Vagina (tissue), 2 donors: ENCODE results near the gene NEO1. TPM values are rescaled to one million over a fixed set of nuclear protein-coding genes. Genes with fewer than 3 reads are reported as not detected.

ENCODE experiments used
- DNase-seq, 2 donors: peaks; one replicate each; pipeline ENCODE4 v3.0.0-alpha.2; 2017; ENCODE audit errors: extremely low spot score in 2 of 2
- H3K27ac ChIP-seq: fragments of 200-600 bp; sonication (generic); one replicate; pipeline ENCODE4 v1.5.1; 2019
- H3K27me3 ChIP-seq: fragments of 200-600 bp; sonication (generic); one replicate; pipeline ENCODE4 v1.5.1; 2019
- H3K36me3 ChIP-seq, 2 donors: fragments of 200-600 bp; sonication (generic); one replicate each; pipeline ENCODE4 v1.5.1; 2017 to 2019
- H3K4me1 ChIP-seq: fragments of 200-600 bp; sonication (generic); one replicate; pipeline ENCODE4 v1.5.1; 2019
- H3K4me3 ChIP-seq, 2 donors: fragments of 200-600 bp; sonication (generic); 1 replicate in 1 of 2; 2 replicates in 1 of 2; pipeline ENCODE4 v1.5.1; 2016 to 2019
- H3K9me3 ChIP-seq: fragments of 200-600 bp; sonication (generic); one replicate; pipeline ENCODE4 v1.5.1; 2019
- CTCF ChIP-seq, 3 experiments: fragments of 450-650 bp in 2 of 3; fragments of 200-600 bp in 1 of 3; sonication (generic) in 1 of 3; IDR thresholded peaks; one replicate each; pipeline ENCODE4 v1.5.1; 2017 to 2019; ENCODE audit warnings: antibody characterized with exemption in 3 of 3, mild to moderate bottlenecking in 2 of 3, moderate library complexity in 2 of 3
- POLR2A ChIP-seq, 2 donors: fragments of 450-650 bp; IDR thresholded peaks; one replicate each; pipeline ENCODE4 v1.6.1; 2017; ENCODE audit warnings: antibody characterized with exemption in 2 of 2, mild to moderate bottlenecking in 2 of 2, moderate library complexity in 2 of 2
- POLR2AphosphoS5 ChIP-seq, 2 donors: sonication (generic); formaldehyde crosslinking; IDR thresholded peaks; one replicate each; pipeline ENCODE4 v1.9.0; 2017; ENCODE audit warnings: antibody characterized with exemption in 2 of 2, mild to moderate bottlenecking in 2 of 2, low read depth in 1 of 2; ENCODE audit not compliant: insufficient read depth in 1 of 2
- intact Hi-C: fragments of 100-400 bp; cut with DNase I; formaldehyde crosslinking; loops from one replicate; pipeline ENCODE4 v1.15.1; 2023
- total RNA-seq: library from RNA; depleted of rRNA; stranded (reverse); fragments of >200 nt; gene quantifications from one replicate; pipeline ENCODE4 v1.2.3, GENCODE V29; 2016

Gene NEO1
- total RNA-seq, 1 donor from 2014 or later = 21.9 TPM

DNA sequence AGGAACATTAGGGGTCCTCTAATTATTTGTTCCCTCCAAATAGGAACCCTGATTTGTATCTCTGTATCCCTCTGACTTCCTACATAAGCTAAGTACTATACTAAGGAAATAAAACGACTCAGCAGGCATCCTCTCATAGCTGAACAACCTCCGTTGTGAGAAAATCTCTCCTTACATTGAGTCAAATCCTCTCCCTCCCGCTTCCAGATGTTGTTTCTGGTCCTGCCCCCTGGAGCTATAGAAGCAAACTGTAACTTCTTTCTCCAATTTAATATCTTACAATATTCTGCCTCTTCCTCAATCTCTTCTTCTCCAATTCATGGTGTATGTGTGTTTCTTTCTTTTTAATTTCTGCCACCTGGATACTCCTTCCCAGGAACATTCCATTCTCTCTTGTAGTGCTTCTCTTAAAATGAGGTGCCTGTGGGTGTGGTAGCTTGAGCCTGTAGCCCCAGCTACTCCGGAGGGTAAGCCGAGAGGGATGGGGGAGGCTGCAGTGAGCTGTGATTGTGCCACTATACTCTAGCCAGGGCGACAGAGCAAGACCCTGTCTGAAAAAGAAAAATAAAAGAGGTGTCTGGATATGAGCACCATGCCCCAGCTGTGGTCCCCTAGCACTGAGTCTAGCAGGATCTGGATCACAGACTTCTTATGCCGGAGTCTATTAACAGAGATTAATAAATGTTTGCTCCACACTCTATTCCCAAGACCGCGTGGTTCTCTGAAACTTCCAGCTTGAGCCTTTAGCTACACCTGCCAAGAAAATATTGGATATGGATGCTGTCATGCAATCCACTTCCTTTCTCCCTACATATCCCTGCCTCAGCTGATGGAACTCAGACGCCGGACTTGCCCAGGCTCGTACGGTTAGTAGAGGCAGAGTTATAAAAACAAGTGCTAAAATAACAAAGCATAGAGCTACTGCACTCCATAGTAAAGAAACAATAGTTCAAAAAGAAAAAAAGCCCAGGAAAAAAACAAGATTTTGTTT is 42.9 kb upstream of the NEO1 start:
- Histone ChIP-seq H3K9me3 (no peaks in the 10 kb centered on the region), H3K4me1 (peaks cover 9% of the 10 kb centered on the region), H3K4me3 (no peak overlapping the region), H3K36me3 (no peaks in the 10 kb centered on the region), H3K27ac (no peak overlapping the region), H3K27me3 (no peaks in the 10 kb centered on the region)
- TF ChIP-seq POLR2A (IDR thresholded peaks at IDR 0.05) (no peak), POLR2AphosphoS5 (IDR thresholded peaks at IDR 0.05; ENCODE audit: insufficient read depth in 1 of 2, low read depth in 1 of 2) (no peak), CTCF (IDR thresholded peaks at IDR 0.05) (no peak)
- DNase-seq = peak in 1 of 2 donors; percentile 72
- intact Hi-C loops = no loop called here

GRCh38 chr15:73010154-73011152 is 41.8 kb upstream of the NEO1 start:
- peaks cover 9% of the 10 kb centered on the region for H3K4me1 ChIP-seq
- intact Hi-C loops = no loop called here
- no peaks in the 10 kb centered on the region for H3K36me3 ChIP-seq
- TF ChIP-seq CTCF (IDR thresholded peaks at IDR 0.05) (no peak), POLR2AphosphoS5 (IDR thresholded peaks at IDR 0.05; ENCODE audit: insufficient read depth in 1 of 2, low read depth in 1 of 2) (no peak), POLR2A (IDR thresholded peaks at IDR 0.05) (no peak)
- H3K9me3 ChIP-seq = no peaks in the 10 kb centered on the region
- H3K27me3 ChIP-seq = no peaks in the 10 kb centered on the region
- H3K27ac ChIP-seq = no peak overlapping the region
- DNase-seq = no peak
- H3K4me3 ChIP-seq = no peak overlapping the region

DNA sequence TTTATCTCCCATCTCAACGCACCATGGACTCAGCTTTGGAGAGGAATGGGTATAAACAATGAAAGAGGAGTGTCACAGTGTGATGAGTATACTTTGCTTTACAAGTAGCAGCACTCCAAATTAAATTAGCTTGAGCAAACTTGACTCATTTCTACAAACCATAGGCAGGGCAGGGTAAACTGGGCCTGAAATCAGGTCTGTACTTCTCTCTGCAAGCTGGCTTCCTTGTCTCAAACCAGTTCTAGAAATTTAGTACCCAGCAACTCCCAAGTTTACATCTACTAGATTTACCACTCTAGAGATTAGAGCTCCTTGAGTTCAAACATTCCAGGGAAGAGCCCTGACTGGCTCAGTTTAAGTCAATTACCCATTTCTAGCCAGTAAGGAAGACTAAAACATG is 37.4 kb upstream of the NEO1 start:
- TF ChIP-seq CTCF (IDR thresholded peaks at IDR 0.05) (no peak), POLR2A (IDR thresholded peaks at IDR 0.05) (no peak), POLR2AphosphoS5 (IDR thresholded peaks at IDR 0.05; ENCODE audit: insufficient read depth in 1 of 2, low read depth in 1 of 2) (no peak)
- Histone ChIP-seq H3K4me1 (peaks cover 9% of the 10 kb centered on the region), H3K27ac (no peak overlapping the region), H3K4me3 (no peak overlapping the region), H3K9me3 (no peaks in the 10 kb centered on the region), H3K27me3 (no peaks in the 10 kb centered on the region), H3K36me3 (no peaks in the 10 kb centered on the region)
- peak in 1 of 2 donors; percentile 42 for DNase-seq
- intact Hi-C loops = no loop called here

DNA sequence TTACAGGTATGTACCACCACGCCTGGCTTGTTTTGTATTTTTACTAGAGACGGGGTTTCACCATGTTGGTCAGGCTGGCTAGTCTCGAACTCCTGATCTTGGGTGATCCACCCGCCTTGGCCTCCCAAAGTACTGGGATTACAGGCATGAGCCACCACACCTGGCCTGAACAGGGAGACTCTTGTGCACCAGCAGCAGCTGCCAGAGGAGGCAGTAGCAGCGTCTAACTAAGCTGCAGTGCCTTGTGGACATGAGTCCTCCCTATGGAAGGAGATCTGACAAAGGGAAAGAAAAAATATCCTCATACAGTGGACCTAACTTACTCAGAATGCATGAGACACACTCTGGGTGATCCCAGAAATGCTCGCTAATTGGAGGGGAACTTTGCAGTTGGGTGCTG is 36.8 kb upstream of the NEO1 start:
- TF ChIP-seq CTCF (IDR thresholded peaks at IDR 0.05) (no peak), POLR2AphosphoS5 (IDR thresholded peaks at IDR 0.05; ENCODE audit: insufficient read depth in 1 of 2, low read depth in 1 of 2) (no peak), POLR2A (IDR thresholded peaks at IDR 0.05) (no peak)
- intact Hi-C loops = no loop called here
- Histone ChIP-seq H3K27me3 (no peaks in the 10 kb centered on the region), H3K4me1 (peaks cover 5% of the 10 kb centered on the region), H3K36me3 (no peaks in the 10 kb centered on the region), H3K4me3 (no peak overlapping the region), H3K9me3 (no peaks in the 10 kb centered on the region), H3K27ac (no peak overlapping the region)
- DNase-seq = peak in 1 of 2 donors; percentile 29
